Activated T-cell treated with anti-CD3 and anti-CD28 coated beads, Interleukin-2, amount 50 U/mL, for 4 hours (primary cell): Measurements from ENCODE around the gene KIZ. TPM values are rescaled to one million over a fixed set of nuclear protein-coding genes. Genes with fewer than 3 reads are reported as not detected.

Experiments
- ATAC-seq, 2 donors: fragments of 200-7000 bp; cut with Tn5 transposase; one replicate each; pipeline ENCODE4 v1.10.0; 2021
- DNase-seq: peaks from one replicate; pipeline ENCODE4 v3.0.0-alpha.2; 2020
- H3K27me3 Mint-ChIP-seq: one replicate; pipeline ENCODE4 v1.8.0; 2021; ENCODE audit warnings: low read depth, mixed read lengths
- H3K36me3 Mint-ChIP-seq: one replicate; pipeline ENCODE4 v1.8.0; 2022; ENCODE audit warnings: mixed read lengths; ENCODE audit not compliant: insufficient read depth
- H3K4me1 Mint-ChIP-seq: one replicate; pipeline ENCODE4 v1.8.0; 2021; ENCODE audit warnings: low read depth, mixed read lengths
- H3K4me3 Mint-ChIP-seq: one replicate; pipeline ENCODE4 v1.8.0; 2021; ENCODE audit warnings: mild to moderate bottlenecking, moderate library complexity, mixed read lengths
- H3K9me3 Mint-ChIP-seq: one replicate; pipeline ENCODE4 v1.8.0; 2021; ENCODE audit warnings: mixed read lengths
- total RNA-seq, 3 donors: library from RNA; stranded (reverse); gene quantifications; one replicate each; pipeline ENCODE4 v1.2.1, GENCODE V29; 2021

Gene KIZ
- total RNA-seq, 3 donors from 2014 or later = 6.7 to 7.7 (median 6.9) TPM

DNA sequence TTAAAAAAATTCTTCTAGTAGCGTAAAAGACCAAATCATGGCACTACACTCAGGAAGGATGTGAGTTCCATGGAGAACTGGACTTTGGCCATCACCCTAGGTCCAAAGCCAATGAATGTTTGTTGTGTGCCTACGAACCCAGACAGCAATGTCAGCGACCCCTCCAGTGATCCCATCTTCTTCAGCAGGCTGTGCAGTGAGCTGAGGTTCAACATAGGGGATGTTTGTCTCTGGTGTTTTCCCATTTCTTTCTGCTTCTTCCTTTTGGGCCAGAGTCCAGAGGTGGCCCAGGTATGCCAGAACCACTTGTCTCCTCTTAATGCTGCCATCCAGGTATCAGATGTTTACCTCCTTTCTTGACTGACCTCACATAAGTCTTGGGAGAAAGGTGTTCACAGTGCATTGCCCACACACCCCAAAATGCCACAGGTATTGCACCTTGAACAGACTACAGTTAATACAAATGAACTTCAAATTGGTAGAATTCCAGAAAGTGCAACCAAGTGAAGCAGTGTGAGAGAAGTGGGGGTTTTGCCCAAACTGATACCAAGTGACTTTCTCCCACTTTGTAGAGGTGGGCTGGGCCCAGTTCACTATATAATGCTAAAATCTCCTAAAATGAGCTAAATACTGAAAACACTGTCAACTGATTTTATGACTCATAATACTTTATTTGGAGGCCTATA, 14.1 kb downstream of the KIZ start:
- ATAC-seq (no peak), DNase-seq (no peak)
- Mint-ChIP-seq H3K9me3 (no peaks in the 10 kb centered on the region), H3K4me1 (no peaks in the 10 kb centered on the region), H3K27me3 (no peaks in the 10 kb centered on the region), H3K36me3 (peaks cover 33% of the 10 kb centered on the region), H3K4me3 (no peak overlapping the region)

DNA sequence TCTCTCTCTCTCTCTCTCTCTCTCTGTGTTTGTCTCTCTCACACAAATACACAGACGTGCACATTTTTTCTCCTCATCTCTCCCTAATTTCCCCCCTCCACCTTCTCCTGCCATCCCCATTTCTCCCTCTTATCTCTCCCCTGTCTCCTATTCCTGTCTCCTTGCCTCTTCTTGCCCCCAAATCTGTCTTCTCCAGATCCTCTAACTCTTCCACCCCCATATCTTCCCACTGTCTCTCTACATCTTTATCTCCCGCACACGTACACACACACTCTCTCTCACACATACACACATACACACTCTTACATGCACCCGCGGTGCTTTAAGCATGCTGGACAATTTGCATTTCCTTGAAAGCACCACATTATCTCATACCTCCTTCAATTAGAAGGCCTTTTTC, 15.9 kb downstream of the KIZ start:
- DNase-seq (no peak), ATAC-seq (no peak)
- Mint-ChIP-seq H3K36me3 (peaks cover 25% of the 10 kb centered on the region), H3K27me3 (no peaks in the 10 kb centered on the region), H3K4me1 (no peaks in the 10 kb centered on the region), H3K4me3 (no peak overlapping the region), H3K9me3 (no peaks in the 10 kb centered on the region)

DNA sequence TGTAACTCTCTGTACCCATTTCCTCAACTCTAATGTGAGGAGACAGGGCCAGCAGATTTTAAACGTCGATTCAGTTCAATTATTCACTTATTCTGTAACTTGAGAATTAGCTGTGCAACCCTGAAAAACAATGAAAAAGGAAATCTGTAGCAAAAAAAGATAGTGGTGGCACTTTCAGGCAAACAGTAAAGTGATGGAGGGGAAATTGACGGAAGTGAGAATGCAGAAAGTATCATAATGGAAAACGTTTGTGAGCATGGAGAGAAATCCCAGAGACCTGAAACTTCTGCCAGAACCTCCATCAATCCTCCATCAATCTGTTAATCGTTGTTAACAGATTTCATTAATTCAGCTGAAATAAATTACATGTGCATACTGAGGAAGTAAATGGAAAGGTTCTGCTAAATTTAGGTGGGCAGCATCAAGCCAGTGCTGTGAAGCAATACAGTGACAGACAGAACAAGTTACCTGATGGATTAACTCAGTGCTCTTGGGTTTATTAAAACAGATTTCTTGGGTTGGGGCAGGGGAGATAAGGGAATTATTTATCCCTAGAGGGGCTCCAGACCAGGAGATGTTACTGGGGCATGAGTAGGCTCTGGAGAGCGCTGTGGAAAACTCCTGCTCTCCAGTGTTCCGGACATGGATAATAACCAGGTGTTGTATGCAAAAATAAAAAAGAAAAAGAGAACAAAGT, 17.5 kb downstream of the KIZ start:
- no peaks in the 10 kb centered on the region for H3K4me1 Mint-ChIP-seq
- DNase-seq (no peak), ATAC-seq (no peak)
- H3K4me3 Mint-ChIP-seq = no peak overlapping the region
- H3K27me3 Mint-ChIP-seq = no peaks in the 10 kb centered on the region
- peaks cover 18% of the 10 kb centered on the region for H3K36me3 Mint-ChIP-seq
- no peaks in the 10 kb centered on the region for H3K9me3 Mint-ChIP-seq

DNA sequence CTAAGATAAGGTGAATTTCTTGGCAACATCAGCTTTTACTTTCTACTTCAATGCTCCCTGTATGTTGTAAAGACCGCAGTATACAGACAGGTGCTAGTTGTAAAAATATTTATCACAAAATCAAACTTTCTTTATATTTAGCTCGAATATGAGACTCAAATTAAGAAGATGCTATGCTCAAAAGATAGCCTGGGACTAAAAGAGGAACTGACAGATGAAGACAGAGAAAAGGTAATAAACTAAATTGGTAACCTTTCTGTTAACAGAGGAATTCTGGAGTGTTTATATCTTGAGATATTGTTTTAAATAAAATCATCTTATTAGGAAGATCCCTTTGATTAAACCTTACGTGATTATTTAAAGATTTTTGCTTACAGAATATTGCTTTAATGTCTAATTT, 19.5 kb downstream of the KIZ start:
- Mint-ChIP-seq H3K9me3 (no peaks in the 10 kb centered on the region), H3K27me3 (no peaks in the 10 kb centered on the region), H3K36me3 (peaks cover 23% of the 10 kb centered on the region), H3K4me1 (no peaks in the 10 kb centered on the region), H3K4me3 (no peak overlapping the region)
- ATAC-seq (no peak), DNase-seq (no peak)

DNA sequence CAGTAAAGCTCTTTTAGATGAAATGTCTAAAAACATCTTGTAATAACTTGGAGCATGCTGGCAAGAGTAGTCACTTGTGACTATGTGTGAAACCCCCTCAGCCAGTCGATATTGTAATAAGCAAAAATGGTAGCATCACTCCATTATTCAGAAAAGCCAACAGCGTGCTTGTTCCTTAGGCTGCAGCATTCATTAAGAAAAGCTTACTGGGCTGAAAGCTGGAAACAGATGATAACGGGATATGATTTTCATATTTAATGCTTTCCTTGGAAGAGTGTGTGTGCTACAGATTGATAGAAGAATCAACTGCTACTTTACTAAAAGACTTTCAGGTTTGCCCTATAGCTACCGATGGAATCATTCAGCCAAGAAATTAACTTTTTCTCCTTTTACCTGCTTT, 20.3 kb downstream of the KIZ start:
- Mint-ChIP-seq H3K4me1 (no peaks in the 10 kb centered on the region), H3K9me3 (no peaks in the 10 kb centered on the region), H3K27me3 (no peaks in the 10 kb centered on the region), H3K36me3 (peaks cover 24% of the 10 kb centered on the region), H3K4me3 (no peak overlapping the region)
- ATAC-seq = no peak
- DNase-seq = no peak

DNA sequence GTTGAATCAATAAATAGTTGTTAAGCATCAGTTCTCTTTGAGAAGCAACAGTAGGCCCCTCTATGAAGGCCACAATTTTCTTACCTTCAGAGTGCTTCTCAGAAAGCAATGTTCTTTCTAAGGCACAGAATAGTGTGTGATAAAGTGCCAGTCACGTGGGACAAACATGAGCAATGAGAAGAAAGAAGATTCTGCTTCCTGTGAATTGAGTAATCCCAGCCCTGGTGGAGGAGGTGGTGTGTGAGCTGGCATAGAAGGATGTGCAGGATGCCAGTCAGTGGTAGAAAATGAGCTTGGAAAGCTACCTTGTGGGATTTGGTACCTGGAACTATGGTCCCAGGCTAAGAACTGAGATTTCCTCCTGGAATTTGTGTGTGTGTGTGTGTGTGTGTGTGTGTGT, 21.7 kb downstream of the KIZ start:
- no peaks in the 10 kb centered on the region for H3K9me3 Mint-ChIP-seq
- H3K4me1 Mint-ChIP-seq = no peaks in the 10 kb centered on the region
- no peak overlapping the region for H3K4me3 Mint-ChIP-seq
- H3K36me3 Mint-ChIP-seq = peaks cover 25% of the 10 kb centered on the region
- no peak for ATAC-seq
- no peak for DNase-seq
- H3K27me3 Mint-ChIP-seq = no peaks in the 10 kb centered on the region

DNA sequence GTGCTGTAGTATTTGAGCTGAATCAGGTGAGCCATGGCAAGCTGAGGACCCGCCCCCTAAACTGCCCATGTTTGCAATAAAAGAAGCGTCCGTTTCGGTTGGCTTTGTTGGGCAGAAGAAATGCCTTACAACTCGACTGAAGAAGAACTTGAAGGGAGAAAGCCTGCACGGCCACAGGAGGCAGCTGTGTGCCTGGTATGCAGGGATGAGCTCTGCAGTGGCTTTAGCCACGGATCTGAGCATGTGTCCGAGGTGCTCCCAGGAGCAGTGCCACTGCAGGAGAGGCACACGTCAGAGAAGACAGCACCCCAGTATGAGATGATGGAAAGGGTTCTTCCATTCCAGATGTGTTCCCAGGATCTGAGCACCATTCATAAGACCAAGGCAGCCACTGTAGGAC, 23.5 kb downstream of the KIZ start:
- Mint-ChIP-seq H3K27me3 (no peaks in the 10 kb centered on the region), H3K36me3 (peaks cover 27% of the 10 kb centered on the region), H3K4me3 (no peak overlapping the region), H3K4me1 (no peaks in the 10 kb centered on the region), H3K9me3 (no peaks in the 10 kb centered on the region)
- no peak for ATAC-seq
- no peak for DNase-seq

DNA sequence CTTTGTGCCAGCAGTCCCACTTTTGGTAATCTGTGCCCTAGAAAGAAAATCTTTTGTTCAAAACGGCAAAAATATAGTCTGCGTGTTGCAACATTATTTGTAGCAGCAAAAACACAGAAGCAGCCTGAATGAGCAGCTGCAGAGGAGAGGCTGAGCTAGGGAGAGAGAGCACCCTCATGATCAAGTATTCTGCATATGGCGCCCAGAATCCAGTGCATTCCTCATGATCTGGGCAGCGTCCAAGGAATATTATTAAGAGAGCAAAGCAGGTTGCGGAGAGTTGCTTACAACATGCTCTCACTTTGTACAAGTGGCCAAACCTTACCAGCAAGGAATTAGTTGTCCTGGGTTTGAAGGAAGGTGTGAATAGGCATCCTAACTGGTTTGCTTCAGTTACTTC, 25.9 kb downstream of the KIZ start:
- no peaks in the 10 kb centered on the region for H3K9me3 Mint-ChIP-seq
- no peaks in the 10 kb centered on the region for H3K4me1 Mint-ChIP-seq
- H3K27me3 Mint-ChIP-seq = no peaks in the 10 kb centered on the region
- ATAC-seq (no peak), DNase-seq (no peak)
- H3K4me3 Mint-ChIP-seq = no peak overlapping the region
- H3K36me3 Mint-ChIP-seq = peaks cover 24% of the 10 kb centered on the region

DNA sequence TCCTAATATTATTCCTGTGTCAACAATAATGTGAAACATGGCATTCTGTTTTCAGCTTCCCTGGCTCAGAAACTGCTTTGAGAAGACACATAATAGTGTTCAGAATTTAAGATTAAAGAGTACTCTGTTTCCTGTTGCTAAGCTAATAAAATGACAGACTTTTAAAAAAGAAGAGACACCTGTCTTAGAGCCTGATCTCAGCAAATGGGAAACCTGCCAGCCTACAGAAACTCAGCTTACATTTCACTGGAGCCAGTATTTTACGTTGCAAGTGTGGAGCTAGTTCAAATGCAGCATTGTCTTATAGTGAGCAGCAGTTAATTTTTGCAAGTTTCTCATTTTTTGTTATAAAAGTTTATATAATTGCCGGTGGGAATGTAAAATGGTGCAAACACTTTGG, 28.8 kb downstream of the KIZ start:
- no peaks in the 10 kb centered on the region for H3K27me3 Mint-ChIP-seq
- DNase-seq (no peak), ATAC-seq (no peak)
- H3K9me3 Mint-ChIP-seq = no peaks in the 10 kb centered on the region
- no peak overlapping the region for H3K4me3 Mint-ChIP-seq
- H3K36me3 Mint-ChIP-seq = peaks cover 14% of the 10 kb centered on the region
- H3K4me1 Mint-ChIP-seq = no peaks in the 10 kb centered on the region

DNA sequence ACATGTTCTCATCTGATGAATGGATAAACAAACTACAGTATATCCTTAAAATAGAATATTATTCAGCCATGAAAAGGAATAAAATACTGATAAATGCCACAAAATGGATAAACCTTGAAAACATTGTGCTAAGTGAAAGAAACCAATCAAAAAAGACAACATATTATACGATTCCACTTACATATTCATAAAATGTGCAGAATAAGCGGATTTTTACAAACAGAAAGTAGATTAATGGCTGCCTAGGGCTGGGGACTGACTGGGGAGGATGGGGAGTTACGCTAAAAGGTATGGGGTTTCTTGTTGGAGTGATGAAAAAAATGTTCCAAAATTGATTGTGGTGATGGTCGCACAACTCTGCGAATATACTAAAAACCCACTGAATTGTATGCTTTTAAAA, 29.4 kb downstream of the KIZ start:
- Mint-ChIP-seq H3K9me3 (no peaks in the 10 kb centered on the region), H3K4me1 (no peaks in the 10 kb centered on the region), H3K27me3 (no peaks in the 10 kb centered on the region), H3K36me3 (peaks cover 20% of the 10 kb centered on the region), H3K4me3 (no peak overlapping the region)
- ATAC-seq (no peak), DNase-seq (no peak)

DNA sequence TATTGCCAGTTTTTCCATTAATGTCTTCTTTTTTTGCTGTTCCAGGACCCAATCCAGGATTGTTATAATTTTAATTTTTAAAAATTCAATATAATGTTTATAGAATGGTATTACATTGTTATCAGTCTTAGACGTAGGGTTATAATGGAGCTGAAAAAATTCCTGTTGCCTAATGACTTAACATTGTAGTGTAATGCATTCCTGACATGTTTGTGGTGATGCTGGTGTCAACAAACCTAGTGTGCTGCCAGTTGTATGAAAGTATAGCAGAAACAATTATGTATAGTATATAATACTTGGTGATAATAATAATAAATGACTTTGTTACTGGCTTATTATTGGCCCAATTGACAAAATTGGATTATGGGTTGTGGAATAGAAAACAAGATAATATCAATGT, 30.4 kb downstream of the KIZ start:
- ATAC-seq (no peak), DNase-seq (no peak)
- Mint-ChIP-seq H3K27me3 (no peaks in the 10 kb centered on the region), H3K9me3 (no peaks in the 10 kb centered on the region), H3K4me1 (no peaks in the 10 kb centered on the region), H3K4me3 (no peak overlapping the region), H3K36me3 (peaks cover 21% of the 10 kb centered on the region)

DNA sequence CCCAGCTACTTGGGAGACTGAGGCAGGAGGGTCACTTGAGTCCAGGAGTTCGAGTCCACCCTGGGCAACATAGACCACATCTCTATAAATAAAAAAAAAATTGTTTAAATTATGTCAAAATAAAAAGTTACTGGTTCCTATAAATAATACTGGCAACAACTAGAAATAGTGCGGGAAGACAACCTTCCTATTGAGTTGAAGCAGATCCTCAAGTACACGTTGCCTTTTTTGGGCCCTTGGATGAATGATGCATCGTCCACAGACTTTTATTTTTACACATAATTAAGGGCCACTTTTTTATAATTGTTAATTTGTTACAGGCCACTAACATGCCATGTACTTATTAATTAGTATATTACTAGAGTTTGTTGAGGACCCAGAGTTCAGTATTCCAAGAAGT, 31.1 kb downstream of the KIZ start:
- Mint-ChIP-seq H3K36me3 (peaks cover 19% of the 10 kb centered on the region), H3K9me3 (no peaks in the 10 kb centered on the region), H3K4me1 (no peaks in the 10 kb centered on the region), H3K27me3 (no peaks in the 10 kb centered on the region), H3K4me3 (no peak overlapping the region)
- DNase-seq (no peak), ATAC-seq (no peak)

DNA sequence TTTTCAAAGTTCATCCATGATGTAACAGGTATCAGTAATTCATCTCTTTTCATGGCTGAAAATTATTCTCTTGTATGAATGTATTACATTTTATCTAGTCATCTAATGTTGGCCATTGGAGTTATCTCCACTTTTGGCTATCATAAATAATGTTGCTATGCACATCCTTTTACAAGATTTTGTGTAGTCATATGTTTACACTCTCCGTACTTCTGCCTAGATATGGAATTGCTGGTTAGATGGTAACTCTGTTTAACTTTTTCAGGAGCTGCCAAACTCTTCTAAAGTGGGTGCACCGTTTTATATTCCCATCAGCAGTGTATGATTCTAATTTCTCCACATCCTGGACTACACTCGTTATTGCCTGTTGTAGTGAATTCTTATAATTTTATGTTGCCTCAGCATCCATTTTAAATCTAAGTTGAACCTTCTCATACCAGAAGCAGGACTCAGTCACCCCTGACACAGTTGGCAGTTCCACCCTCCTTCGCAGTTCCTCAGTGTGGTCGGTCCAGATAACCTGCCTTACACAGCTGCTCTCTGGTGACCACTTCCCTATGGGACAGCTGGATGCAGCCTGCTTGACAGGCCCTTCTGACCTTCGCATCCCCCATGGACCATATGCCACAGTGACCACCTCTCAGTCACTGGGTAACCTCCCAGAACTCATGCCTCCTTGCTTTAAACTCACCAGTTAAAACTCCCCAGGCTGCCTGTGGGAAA, 33.9 kb downstream of the KIZ start:
- no peak for ATAC-seq
- no peaks in the 10 kb centered on the region for H3K4me1 Mint-ChIP-seq
- H3K4me3 Mint-ChIP-seq = no peak overlapping the region
- DNase-seq = no peak
- H3K27me3 Mint-ChIP-seq = no peaks in the 10 kb centered on the region
- peaks cover 40% of the 10 kb centered on the region for H3K36me3 Mint-ChIP-seq
- no peaks in the 10 kb centered on the region for H3K9me3 Mint-ChIP-seq

DNA sequence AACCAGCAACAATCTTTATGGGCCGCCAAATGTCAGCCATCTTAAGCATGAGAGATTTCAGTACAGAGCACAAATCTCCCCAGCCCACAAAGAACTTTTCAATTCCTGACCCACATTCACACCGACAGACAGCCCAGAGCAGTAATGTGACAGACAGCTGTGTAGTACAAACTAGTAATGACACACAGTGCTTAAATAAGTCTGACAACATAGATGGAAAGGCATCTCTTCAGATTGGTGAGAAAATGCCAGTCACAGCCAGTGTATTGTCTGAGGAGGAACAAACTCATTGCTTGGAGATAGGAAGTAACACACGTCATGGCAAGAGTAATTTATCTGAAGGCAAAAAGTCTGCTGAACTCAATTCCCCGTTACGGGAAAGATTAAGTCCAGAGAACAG, 36.0 kb downstream of the KIZ start:
- H3K4me3 Mint-ChIP-seq = no peak overlapping the region
- no peaks in the 10 kb centered on the region for H3K9me3 Mint-ChIP-seq
- peaks cover 12% of the 10 kb centered on the region for H3K4me1 Mint-ChIP-seq
- DNase-seq = no peak
- H3K36me3 Mint-ChIP-seq = peaks cover 55% of the 10 kb centered on the region
- H3K27me3 Mint-ChIP-seq = no peaks in the 10 kb centered on the region
- ATAC-seq = no peak

DNA sequence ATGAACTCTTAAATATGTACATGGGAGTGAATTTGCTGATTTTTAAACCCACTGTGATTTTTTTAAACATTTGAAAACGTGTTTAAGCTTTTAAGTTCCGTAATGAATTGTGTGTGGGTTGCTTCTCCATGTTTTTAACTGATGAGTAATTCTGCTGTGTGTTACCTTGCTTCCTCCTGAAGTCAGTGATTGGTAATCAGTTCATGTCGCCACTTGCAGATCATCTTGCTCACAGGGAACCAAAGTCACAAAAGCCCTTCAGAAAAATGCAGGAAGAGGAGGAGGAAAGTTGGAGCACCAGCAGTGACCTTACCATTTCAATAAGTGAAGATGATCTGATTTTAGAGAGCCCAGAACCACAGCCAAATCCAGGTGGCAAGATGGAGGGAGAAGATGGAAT, 36.7 kb downstream of the KIZ start:
- ATAC-seq = no peak
- no peak for DNase-seq
- H3K4me1 Mint-ChIP-seq = peaks cover 13% of the 10 kb centered on the region
- peaks cover 58% of the 10 kb centered on the region for H3K36me3 Mint-ChIP-seq
- no peaks in the 10 kb centered on the region for H3K27me3 Mint-ChIP-seq
- no peaks in the 10 kb centered on the region for H3K9me3 Mint-ChIP-seq
- no peak overlapping the region for H3K4me3 Mint-ChIP-seq
